Colonic mucosa (tissue), 4 donors: ENCODE results near the gene CLASP1. TPM values are rescaled to one million over a fixed set of nuclear protein-coding genes. Genes with fewer than 3 reads are reported as not detected.

Source experiments
- DNase-seq: peaks from one replicate; pipeline ENCODE4 v3.0.0-alpha.2; 2020
- H3K27ac ChIP-seq: fragments of 200-600 bp; one replicate; pipeline ENCODE4 v1.8.0; 2021
- H3K27me3 ChIP-seq: fragments of 200-600 bp; one replicate; pipeline ENCODE4 v1.8.0; 2021
- H3K36me3 ChIP-seq: fragments of 200-600 bp; one replicate; pipeline ENCODE4 v1.8.0; 2021
- H3K4me1 ChIP-seq: fragments of 200-600 bp; one replicate; pipeline ENCODE4 v1.8.0; 2021; ENCODE audit warnings: mild to moderate bottlenecking
- H3K4me3 ChIP-seq: fragments of 200-600 bp; one replicate; pipeline ENCODE4 v1.8.0; 2021
- H3K9ac ChIP-seq, 2 donors: one replicate each; pipeline ENCODE4 v1.7.0; 2013; ENCODE audit warnings: control low read depth in 2 of 2, low read depth in 2 of 2, low read length in 2 of 2
- H3K9me3 ChIP-seq: fragments of 200-600 bp; one replicate; pipeline ENCODE4 v1.8.0; 2021
- intact Hi-C: fragments of 100-400 bp; cut with DNase I; formaldehyde crosslinking; loops from one replicate; pipeline ENCODE4 v1.14.1; 2022
- total RNA-seq, 2 donors: library from RNA; stranded (reverse); fragmentation: NEBNext Ultra II Directional in 1 of 2; extraction: Animal tissue kit (Norgen Biotek cat#: 25700) in 1 of 2; gene quantifications; one replicate each; pipeline ENCODE4 v1.2.1, GENCODE V29; 2021
- TF ChIP-seq, protein P1 (sequence below): fragments of 200-600 bp; IDR thresholded peaks from one replicate; pipeline ENCODE4 v1.8.0; 2022; ENCODE audit warnings: antibody characterized with exemption, mild to moderate bottlenecking
- donor health status: healthy.
- donor health status: DM: no; HTN: no; CAD: no.
- donor health status: DM: no; HTN: no; CAD: no.

The CLASP1 gene
- total RNA-seq, 2 donors from 2014 or later = 30.3 to 32.3 TPM

DNA sequence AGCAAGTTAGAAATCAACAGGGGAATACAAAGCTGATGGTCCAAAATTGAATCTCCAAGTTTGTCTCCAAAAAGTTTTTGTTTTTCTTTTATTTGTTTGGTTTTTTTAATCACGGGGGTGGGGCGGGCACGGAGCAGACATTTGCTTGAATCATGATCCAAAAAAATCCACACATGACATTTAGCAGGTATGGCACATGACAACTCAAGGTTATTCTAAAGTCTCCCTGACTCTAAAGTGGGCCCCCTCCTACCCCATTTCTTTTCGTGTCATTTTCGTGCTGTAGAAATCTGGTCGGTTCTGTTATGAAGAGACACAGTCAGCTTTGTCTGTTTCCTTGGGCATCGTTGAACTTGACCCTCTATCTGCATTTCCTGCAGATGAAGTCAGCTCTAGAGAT, 104.0 kb downstream of the CLASP1 start:
- H3K9ac ChIP-seq = no peak overlapping the region
- H3K4me1 ChIP-seq = no peaks in the 10 kb centered on the region

DNA sequence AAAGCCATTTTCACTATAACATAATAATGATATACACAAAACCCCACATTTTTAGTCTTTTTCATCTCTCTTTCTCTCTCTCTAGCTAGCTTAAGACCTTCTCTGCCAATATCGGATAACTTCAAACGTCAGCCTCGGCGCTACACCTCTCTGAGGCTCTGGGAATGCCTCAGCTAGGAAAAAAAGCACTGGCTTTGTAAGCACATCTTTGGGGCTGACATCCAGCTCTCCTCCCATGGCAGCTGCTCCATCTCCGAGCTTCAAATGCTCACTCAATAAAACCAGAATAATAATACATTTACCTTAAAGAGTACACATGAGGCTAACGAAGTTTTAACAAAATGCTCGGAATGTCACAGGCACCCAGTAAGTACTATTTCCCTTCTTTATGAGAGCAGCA, 107.8 kb downstream of the CLASP1 start:
- no peak for DNase-seq
- intact Hi-C loops = no loop called here
- H3K4me1 ChIP-seq = no peaks in the 10 kb centered on the region
- no peaks in the 10 kb centered on the region for H3K9me3 ChIP-seq
- H3K27me3 ChIP-seq = no peaks in the 10 kb centered on the region
- no peak overlapping the region for H3K27ac ChIP-seq
- TF ChIP-seq, protein P1, sequence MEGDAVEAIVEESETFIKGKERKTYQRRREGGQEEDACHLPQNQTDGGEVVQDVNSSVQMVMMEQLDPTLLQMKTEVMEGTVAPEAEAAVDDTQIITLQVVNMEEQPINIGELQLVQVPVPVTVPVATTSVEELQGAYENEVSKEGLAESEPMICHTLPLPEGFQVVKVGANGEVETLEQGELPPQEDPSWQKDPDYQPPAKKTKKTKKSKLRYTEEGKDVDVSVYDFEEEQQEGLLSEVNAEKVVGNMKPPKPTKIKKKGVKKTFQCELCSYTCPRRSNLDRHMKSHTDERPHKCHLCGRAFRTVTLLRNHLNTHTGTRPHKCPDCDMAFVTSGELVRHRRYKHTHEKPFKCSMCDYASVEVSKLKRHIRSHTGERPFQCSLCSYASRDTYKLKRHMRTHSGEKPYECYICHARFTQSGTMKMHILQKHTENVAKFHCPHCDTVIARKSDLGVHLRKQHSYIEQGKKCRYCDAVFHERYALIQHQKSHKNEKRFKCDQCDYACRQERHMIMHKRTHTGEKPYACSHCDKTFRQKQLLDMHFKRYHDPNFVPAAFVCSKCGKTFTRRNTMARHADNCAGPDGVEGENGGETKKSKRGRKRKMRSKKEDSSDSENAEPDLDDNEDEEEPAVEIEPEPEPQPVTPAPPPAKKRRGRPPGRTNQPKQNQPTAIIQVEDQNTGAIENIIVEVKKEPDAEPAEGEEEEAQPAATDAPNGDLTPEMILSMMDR = no peak
- H3K4me3 ChIP-seq = no peak overlapping the region
- H3K36me3 ChIP-seq = no peaks in the 10 kb centered on the region
- no peak overlapping the region for H3K9ac ChIP-seq

More for the DNA sequence above, 104.0 kb downstream of the CLASP1 start:
- intact Hi-C loops = no loop called here
- Histone ChIP-seq H3K9me3 (no peaks in the 10 kb centered on the region), H3K27me3 (no peaks in the 10 kb centered on the region), H3K4me3 (no peak overlapping the region), H3K27ac (no peak overlapping the region), H3K36me3 (no peaks in the 10 kb centered on the region)
- TF ChIP-seq, protein P1 = no peak
- no peak for DNase-seq

DNA sequence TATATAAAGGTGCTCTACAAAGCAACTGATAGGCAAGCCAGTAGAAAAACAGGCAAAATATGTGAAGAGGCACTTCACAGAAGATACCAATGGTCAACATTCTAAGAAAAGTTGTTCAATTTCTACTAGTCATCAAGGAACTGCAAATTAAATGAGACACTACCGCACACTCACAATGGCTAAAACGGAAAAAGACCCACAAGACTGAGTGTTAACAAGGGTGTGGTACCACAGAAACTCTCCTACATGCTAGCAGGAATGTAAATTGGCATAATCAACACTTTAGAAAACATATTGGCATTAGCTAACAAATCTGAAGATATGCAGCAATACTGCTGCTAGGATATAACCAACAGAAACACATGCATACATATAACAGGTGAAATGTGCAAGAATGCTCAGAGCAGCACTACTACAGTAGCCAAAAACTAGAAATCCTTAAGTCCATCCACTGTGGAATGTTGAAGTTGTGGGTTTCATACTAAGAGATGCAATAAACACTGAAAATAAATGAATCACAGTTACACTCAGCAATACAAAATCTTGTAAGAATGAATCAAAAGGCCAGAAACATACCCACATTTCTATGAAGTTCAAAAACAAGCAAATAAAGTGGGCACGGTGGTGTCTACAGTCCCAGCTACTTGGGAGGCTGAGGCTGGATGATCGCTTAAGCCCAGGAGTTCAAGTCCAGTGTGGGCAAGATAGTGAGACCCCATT, 109.4 kb downstream of the CLASP1 start:
- intact Hi-C loops = no loop called here
- H3K27me3 ChIP-seq = no peaks in the 10 kb centered on the region
- no peaks in the 10 kb centered on the region for H3K9me3 ChIP-seq
- TF ChIP-seq, protein P1 = no peak
- peak overlapping the region in 1 of 2 donors; percentile 8 for H3K9ac ChIP-seq
- H3K4me3 ChIP-seq = no peak overlapping the region
- H3K27ac ChIP-seq = no peak overlapping the region
- H3K36me3 ChIP-seq = no peaks in the 10 kb centered on the region
- DNase-seq = no peak
- H3K4me1 ChIP-seq = no peaks in the 10 kb centered on the region

DNA sequence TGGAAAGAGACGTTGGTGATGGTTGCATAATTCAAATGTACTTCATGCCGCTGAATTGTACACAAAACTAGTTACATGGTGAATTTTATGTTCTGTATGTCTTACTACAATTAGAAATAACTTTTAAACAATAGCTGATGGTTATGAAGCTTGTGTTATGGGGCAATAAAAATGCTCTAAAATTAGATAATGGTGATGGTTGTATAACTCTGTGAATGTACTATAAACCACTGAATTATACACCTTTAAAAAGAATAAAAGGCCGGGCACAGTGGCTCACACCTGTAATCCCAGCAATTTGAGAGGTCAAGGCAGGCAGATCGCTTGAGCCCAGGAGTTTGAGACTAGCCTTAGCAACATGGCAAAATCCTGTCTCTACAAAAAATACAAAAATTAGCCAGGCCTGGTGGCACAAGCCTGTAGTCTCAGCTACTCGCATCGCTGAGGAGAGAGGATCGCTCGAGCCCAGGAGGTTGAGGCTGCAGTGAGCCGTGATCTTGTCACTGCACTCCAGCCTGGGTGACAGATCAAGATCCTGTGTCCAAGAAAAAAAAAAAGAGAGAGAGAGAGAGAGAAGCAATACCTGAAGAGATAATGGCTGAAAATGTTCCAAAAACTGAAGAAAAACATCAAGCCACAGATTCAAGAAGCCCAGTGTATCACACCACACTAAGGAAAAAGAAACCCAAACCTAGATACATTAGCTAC, 112.3 kb downstream of the CLASP1 start:
- TF ChIP-seq, protein P1 = no peak
- Histone ChIP-seq H3K4me3 (no peak overlapping the region), H3K27me3 (no peaks in the 10 kb centered on the region), H3K9me3 (no peaks in the 10 kb centered on the region), H3K27ac (no peak overlapping the region), H3K9ac (no peak overlapping the region), H3K36me3 (no peaks in the 10 kb centered on the region), H3K4me1 (no peaks in the 10 kb centered on the region)
- DNase-seq = no peak
- intact Hi-C loops = no loop called here

DNA sequence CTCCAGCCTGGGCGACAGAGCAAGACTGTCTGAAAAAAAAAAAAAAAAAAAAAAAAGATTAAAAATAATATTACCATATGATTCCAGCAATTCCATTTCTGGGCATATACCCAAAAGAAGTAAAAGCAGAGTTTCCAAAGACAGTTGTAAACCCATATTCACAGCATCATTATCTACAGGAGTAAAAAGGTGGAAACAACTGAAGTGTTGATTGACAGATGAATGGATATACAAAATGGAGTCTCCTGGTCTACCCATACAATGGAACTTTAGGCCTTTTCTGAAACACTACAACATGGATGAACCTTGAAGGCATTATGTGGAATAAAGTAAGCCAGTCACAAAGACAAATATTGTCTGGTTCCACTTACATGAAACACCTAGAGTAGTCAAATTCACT, 112.9 kb downstream of the CLASP1 start:
- H3K9ac ChIP-seq = no peak overlapping the region
- intact Hi-C loops = no loop called here
- no peak for DNase-seq
- no peaks in the 10 kb centered on the region for H3K9me3 ChIP-seq
- H3K36me3 ChIP-seq = no peaks in the 10 kb centered on the region
- H3K27me3 ChIP-seq = no peaks in the 10 kb centered on the region
- H3K4me1 ChIP-seq = no peaks in the 10 kb centered on the region
- TF ChIP-seq, protein P1 = no peak
- no peak overlapping the region for H3K27ac ChIP-seq
- no peak overlapping the region for H3K4me3 ChIP-seq
